B cell (primary cell): ENCODE results near the gene CNOT6L.

Experiments
- EZH2 ChIP-seq: IDR thresholded peaks from 2 replicates; pipeline ENCODE4 v1.6.1; 2012; ENCODE audit warnings: borderline replicate concordance, low read depth, mild to moderate bottlenecking, moderate library complexity, low read length; ENCODE audit not compliant: insufficient read depth, poor library complexity, severe bottlenecking
- TF ChIP-seq, protein P1 (sequence below): fragments of 200-600 bp; IDR thresholded peaks from one replicate; pipeline ENCODE4 v1.8.0; 2022; ENCODE audit warnings: antibody characterized with exemption, mild to moderate bottlenecking

DNA sequence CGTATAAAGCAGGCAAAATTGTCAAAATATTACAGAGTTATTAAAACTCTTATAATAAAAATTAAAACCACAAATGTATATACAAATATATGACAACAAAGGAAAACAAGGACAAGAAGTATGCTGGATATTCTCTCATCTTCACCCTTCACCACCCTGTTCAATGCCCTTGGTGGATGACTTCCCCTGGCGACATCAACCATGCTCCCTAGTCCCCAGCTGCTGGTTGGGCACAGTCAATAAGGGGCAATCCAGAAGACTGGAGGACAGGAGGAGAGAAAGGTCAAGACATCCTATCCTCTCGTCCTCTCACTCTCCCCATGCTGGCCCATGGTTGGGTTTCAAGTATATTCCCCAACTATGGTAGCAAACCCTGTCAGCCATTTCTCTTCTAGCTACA lies 142.3 kb downstream of the CNOT6L start:
- TF ChIP-seq, protein P1, sequence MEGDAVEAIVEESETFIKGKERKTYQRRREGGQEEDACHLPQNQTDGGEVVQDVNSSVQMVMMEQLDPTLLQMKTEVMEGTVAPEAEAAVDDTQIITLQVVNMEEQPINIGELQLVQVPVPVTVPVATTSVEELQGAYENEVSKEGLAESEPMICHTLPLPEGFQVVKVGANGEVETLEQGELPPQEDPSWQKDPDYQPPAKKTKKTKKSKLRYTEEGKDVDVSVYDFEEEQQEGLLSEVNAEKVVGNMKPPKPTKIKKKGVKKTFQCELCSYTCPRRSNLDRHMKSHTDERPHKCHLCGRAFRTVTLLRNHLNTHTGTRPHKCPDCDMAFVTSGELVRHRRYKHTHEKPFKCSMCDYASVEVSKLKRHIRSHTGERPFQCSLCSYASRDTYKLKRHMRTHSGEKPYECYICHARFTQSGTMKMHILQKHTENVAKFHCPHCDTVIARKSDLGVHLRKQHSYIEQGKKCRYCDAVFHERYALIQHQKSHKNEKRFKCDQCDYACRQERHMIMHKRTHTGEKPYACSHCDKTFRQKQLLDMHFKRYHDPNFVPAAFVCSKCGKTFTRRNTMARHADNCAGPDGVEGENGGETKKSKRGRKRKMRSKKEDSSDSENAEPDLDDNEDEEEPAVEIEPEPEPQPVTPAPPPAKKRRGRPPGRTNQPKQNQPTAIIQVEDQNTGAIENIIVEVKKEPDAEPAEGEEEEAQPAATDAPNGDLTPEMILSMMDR: no peak
- no peak for TF ChIP-seq EZH2
